ENCODE data around the gene HOXD11. TPM values are rescaled to one million over a fixed set of nuclear protein-coding genes. Genes with fewer than 3 reads are reported as not detected.

The HOXD11 gene
- total and polyA plus RNA-seq, 2 of the 4 experiments (the other 2 are of a cell fraction) = not detected

- WGBS, 2 experiments (ENCODE audit: extremely low coverage in 2 of 2, insufficient read length in 1 of 2) = 0% methylated on average over 1 of the region's 7 CpGs; no CpG with 5 or more reads in 1 of the 2 experiments
- H2BK5ac ChIP-seq (ENCODE audit: low read depth, low read length, poor library complexity, severe bottlenecking) = no peak overlapping the region
- CTCF ChIA-PET = interaction anchor here (1.6 kb wide), 1 partner anchor 452 kb away, joined by 5 read pairs; no protein-coding TSS in a partner anchor
Measured at GRCh38 chr2:176102309-176102866, 4.7 kb upstream of the HOXD11 start.

More at GRCh38 chr2:176102309-176102866, 4.7 kb upstream of the HOXD11 start:
- Histone ChIP-seq H3K36me3 (ENCODE audit: control insufficient read depth, insufficient read depth, low read length) (no peaks in the 10 kb centered on the region), H2BK20ac (ENCODE audit: low read depth, low read length) (no peak overlapping the region), H3K56ac (ENCODE audit: extremely low read depth, insufficient read depth, low read length) (no peak overlapping the region), H2AFZ (replicated peaks; ENCODE audit: low read length, poor library complexity) (no peak overlapping the region), H3K9ac (ENCODE audit: low read depth, low read length) (no peak overlapping the region), H4K5ac (ENCODE audit: low read depth, low read length) (no peak overlapping the region), H2AK5ac (ENCODE audit: low read depth, low read length) (no peak overlapping the region), H3K27me3 (ENCODE audit: control insufficient read depth, insufficient read depth, low read length) (peaks cover 97% of the 10 kb centered on the region), H3K27ac (ENCODE audit: insufficient read depth, low read length) (no peak overlapping the region), H3K4me1 (ENCODE audit: control insufficient read depth, insufficient read depth, low read length) (no peaks in the 10 kb centered on the region), H3K9me1 (ENCODE audit: insufficient read depth, low read length) (no peaks in the 10 kb centered on the region), H3K9me3 (ENCODE audit: control insufficient read depth, insufficient read depth, low read length) (peaks cover 4% of the 10 kb centered on the region; the same call in 1 of the 2 replicates), H2BK15ac (ENCODE audit: low read depth, low read length) (no peak overlapping the region), H3K4me3 (ENCODE audit: insufficient read depth, low read depth, low read length) (no peak overlapping the region), H3K4me2 (ENCODE audit: low read depth, low read length) (no peak overlapping the region), H3K4ac (ENCODE audit: low read depth, low read length) (no peak overlapping the region), H3K23ac (ENCODE audit: low read depth, low read length) (no peak overlapping the region), H2BK120ac (ENCODE audit: low read depth, low read length) (no peak overlapping the region), H3K79me1 (ENCODE audit: low read depth in 1 of 2, low read length in 2 of 2) (no peaks in the 10 kb centered on the region), H2AK9ac (replicated peaks; ENCODE audit: low read depth, low read length, poor library complexity) (no peak overlapping the region), H4K8ac (ENCODE audit: low read depth in 2 of 2, low read length in 2 of 2) (no peak overlapping the region), H4K20me1 (ENCODE audit: insufficient read depth, low read length) (no peaks in the 10 kb centered on the region), H4K91ac (ENCODE audit: insufficient read depth, low read depth, low read length) (no peak overlapping the region), H3K14ac (replicated peaks; ENCODE audit: low read depth, low read length) (no peak overlapping the region), H3K18ac (ENCODE audit: low read depth, low read length) (no peak overlapping the region)
- intact Hi-C loops (cut with micrococcal nuclease) = no loop called here
- BruUV-seq (replicated peaks) = no TSS peak
- TF ChIP-seq BHLHE40 (IDR thresholded peaks at IDR 0.05; ENCODE audit: low read depth, low read length) (no peak), CEBPB (IDR thresholded peaks at IDR 0.05; ENCODE audit: low read depth, low read length) (no peak), MXI1 (IDR thresholded peaks at IDR 0.05; ENCODE audit: borderline replicate concordance, low read depth, low read length) (no peak), FOS (IDR thresholded peaks at IDR 0.05; ENCODE audit: low read depth, low read length) (no peak), USF2 (IDR thresholded peaks at IDR 0.05; ENCODE audit: low read depth, low read length) (no peak), POLR2A (IDR thresholded peaks at IDR 0.05; ENCODE audit: low read depth, low read length) (no peak)
- POLR2A ChIA-PET (ENCODE audit: unreplicated experiment) = no interaction called here
- DNase-seq = no peak
- ATAC-seq (ENCODE audit: low read depth) = no peak
- dilution Hi-C loops (cut with HindIII; ENCODE audit: low sequenced_read_pairs, unreplicated experiment) = no loop called here
- in situ Hi-C loops (cut with MboI; ENCODE audit: low sequenced_read_pairs) = no loop called here
